ENCODE measurements around the gene RARG. TPM values are rescaled to one million over a fixed set of nuclear protein-coding genes. Genes with fewer than 3 reads are reported as not detected.

The RARG gene
- total and polyA plus RNA-seq, 2 of the 8 experiments (the other 6 are each of a cell fraction or from before 2014, with no cell fraction given), result 68.6 to 68.9 TPM

- H2BK5ac ChIP-seq (ENCODE audit: low read depth, low read length), result peak overlapping the region; percentile 98
- no peak for TF ChIP-seq ATF2 (IDR thresholded peaks at IDR 0.05; ENCODE audit: low read length)
- TF ChIP-seq TAF7 (optimal IDR thresholded peaks at IDR 0.05; ENCODE audit: borderline replicate concordance, low read depth, low read length), result no peak
- TF ChIP-seq GTF2F1 (IDR thresholded peaks at IDR 0.05; ENCODE audit: borderline replicate concordance, low read depth, low read length), result no peak
- TF ChIP-seq RNF2 (IDR thresholded peaks at IDR 0.05; ENCODE audit: borderline replicate concordance, low read depth, low read length, missing control alignments, poor library complexity, severe bottlenecking), result no peak
- TF ChIP-seq BCL11A (IDR thresholded peaks at IDR 0.05; ENCODE audit: low read depth in 2 of 2, low read length in 2 of 2), result no peak
- no peak for TF ChIP-seq SIN3A (conservative IDR thresholded peaks at IDR 0.05 in 1 of 2, IDR thresholded peaks at IDR 0.05 in 1 of 2; ENCODE audit: low read depth in 1 of 2, low read length in 2 of 2)
- TF ChIP-seq KDM1A (IDR thresholded peaks at IDR 0.05; ENCODE audit: borderline replicate concordance, low read length), result no peak
- no peak for TF ChIP-seq TEAD4 (IDR thresholded peaks at IDR 0.05; ENCODE audit: low read depth, low read length)
- peak overlapping the region; percentile 68 for H2BK20ac ChIP-seq (ENCODE audit: low read length)
- no peak overlapping the region for H3K14ac ChIP-seq (ENCODE audit: insufficient read length)
- 0 out of 2 replicates have a peak overlapping the region, but pooled peaks have one; percentile 9 for H3K27ac ChIP-seq (ENCODE audit: low read depth, low read length)
- H3K79me1 ChIP-seq (ENCODE audit: low read depth, low read length), result peaks cover 17% of the 10 kb centered on the region
- H3K18ac ChIP-seq (ENCODE audit: extremely low read depth, low read length), result 0 out of 2 replicates have a peak overlapping the region, but pooled peaks have one; percentile 92
- FAIRE-seq (no peak), DNase-seq (ENCODE audit: low read depth in 1 of 2, low spot score in 2 of 2) (no peak)
- peaks cover 21 to 52% (median 39%) of the 10 kb centered on the region in 4 experiments for H3K4me1 ChIP-seq (replicated peaks in 1 of 4; ENCODE audit: control insufficient read depth in 3 of 4, insufficient read depth in 4 of 4, low read length in 3 of 4)
- peak overlapping the region; percentile 9 to 11; a peak in 3 of 4 replicates for H3K4me2 ChIP-seq (ENCODE audit: insufficient read depth in 1 of 2, low read depth in 2 of 2, low read length in 2 of 2)
- no peak overlapping the region for H3K23ac ChIP-seq (ENCODE audit: insufficient read length)
- H3K4ac ChIP-seq (replicated peaks; ENCODE audit: insufficient read length, low read depth, low read length), result peak overlapping the region; percentile 61
- ChIA-PET POLR2A (ENCODE audit: partially characterized antibody) (interaction anchor here (0.7 to 13.6 kb wide), 17 partner anchors 14 to 218 kb away, joined by 3 to 151 read pairs (median 5); partner anchors contain the start of genes ESPL1, MYG1, PFDN5 and RARG), CTCF (ENCODE audit: partially characterized antibody) (interaction anchor here (0.6 to 22.3 kb wide), 22 partner anchors 8 to 206 kb away, joined by 3 to 654 read pairs (median 9); partner anchors contain the start of genes AAAS, CSAD, ESPL1 and MYG1)
- peaks cover 20 to 45% (median 31%) of the 10 kb centered on the region in 4 experiments for H3K36me3 ChIP-seq (ENCODE audit: control insufficient read depth in 2 of 4, insufficient read depth in 4 of 4, low read length in 3 of 4)
- H2BK120ac ChIP-seq (replicated peaks; ENCODE audit: low read depth, low read length), result peak overlapping the region; percentile 52
- peak overlapping the region; percentile 95 for H2BK15ac ChIP-seq (ENCODE audit: low read length)
- H4K5ac ChIP-seq (ENCODE audit: insufficient read length, low read depth, low read length), result no peak overlapping the region
- no peak overlapping the region for H2AFZ ChIP-seq (ENCODE audit: low read length)
- no peaks in the 10 kb centered on the region for H3K9me3 ChIP-seq (ENCODE audit: insufficient read depth in 2 of 2, low read depth in 1 of 2, low read length in 1 of 2)
- peaks cover 2 to 7% of the 10 kb centered on the region in 2 experiments for H4K20me1 ChIP-seq (replicated peaks in 1 of 2; ENCODE audit: control insufficient read depth in 1 of 2, insufficient read depth in 2 of 2, low read length in 2 of 2)
- 80% methylated on average over 11 of the region's 12 CpGs; no CpG with 5 or more reads in 1 of the 2 experiments for WGBS, 2 experiments (ENCODE audit: extremely low coverage in 1 of 2, insufficient coverage in 1 of 2, insufficient read length in 1 of 2, insufficient replicate concordance in 2 of 2, low coverage in 1 of 2, low lambda C conversion rate in 2 of 2, missing lambda C conversion rate in 1 of 2)
- peaks cover 16% of the 10 kb centered on the region for H3K23me2 ChIP-seq (ENCODE audit: low read depth, low read length)
- H4K91ac ChIP-seq (replicated peaks; ENCODE audit: insufficient read length, low read length), result peak overlapping the region; percentile 91
- H4K8ac ChIP-seq (ENCODE audit: extremely low read depth, insufficient read depth, low read length), result no peak overlapping the region; the same call in 1 of the 2 replicates
- H3K27me3 ChIP-seq (replicated peaks in 1 of 4; ENCODE audit: control insufficient read depth in 3 of 4, extremely low read depth in 1 of 4, insufficient read depth in 3 of 4, low read length in 3 of 4), result peaks cover 0 to 3% (median 0%) of the 10 kb centered on the region in 4 experiments; a peak in 1 of 7 replicates
- H2BK12ac ChIP-seq (ENCODE audit: low read depth, low read length), result peak overlapping the region; percentile 100; the same call in 1 of the 2 replicates
- H3K4me3 ChIP-seq (ENCODE audit: extremely low read depth in 1 of 4, insufficient read depth in 2 of 4, low read depth in 3 of 4, low read length in 4 of 4), result no peak overlapping the region
- peak overlapping the region; percentile 95; the same call in 1 of the 2 replicates for H2AK5ac ChIP-seq (ENCODE audit: low read depth, low read length)
- no peak overlapping the region for H3K9ac ChIP-seq (replicated peaks in 1 of 4; ENCODE audit: extremely low read depth in 1 of 4, low read depth in 3 of 4, low read length in 3 of 4)
- peaks cover 16 to 36% of the 10 kb centered on the region in 2 experiments for H3K79me2 ChIP-seq (ENCODE audit: control insufficient read depth in 1 of 2, insufficient read depth in 2 of 2, low read length in 2 of 2)
- no peak overlapping the region for H3K56ac ChIP-seq (replicated peaks; ENCODE audit: insufficient read length, low read depth, low read length)
Measured at GRCh38 chr12:53214687-53215455, 17.1 kb downstream of the RARG start.
